HEK293 (cell line): ENCODE data around the gene ZNF214.

Source experiments
- CTCF ChIP-seq: fragments of 450-650 bp; formaldehyde crosslinking; IDR thresholded peaks from 2 replicates; pipeline ENCODE4 v1.5.1; 2016; ENCODE audit warnings: missing biosample characterization, missing genetic modification characterization
- KLF9 ChIP-seq: fragments of 450-650 bp; formaldehyde crosslinking; IDR thresholded peaks from 2 replicates; pipeline ENCODE4 v1.5.1; 2016; ENCODE audit warnings: missing biosample characterization, missing genetic modification characterization, low read depth
- REST ChIP-seq: fragments of 450-650 bp; formaldehyde crosslinking; IDR thresholded peaks from 2 replicates; pipeline ENCODE4 v1.5.1; 2016; ENCODE audit warnings: missing biosample characterization, missing genetic modification characterization
- ZBTB49 ChIP-seq: fragments of 450-650 bp; formaldehyde crosslinking; IDR thresholded peaks from 2 replicates; pipeline ENCODE4 v1.5.1; 2016; ENCODE audit warnings: missing biosample characterization, missing genetic modification characterization, low read depth
- ZNF311 ChIP-seq: fragments of 450-650 bp; formaldehyde crosslinking; IDR thresholded peaks from 2 replicates; pipeline ENCODE4 v1.5.1; 2017; ENCODE audit warnings: missing biosample characterization, missing genetic modification characterization, borderline replicate concordance
- ZNF350 ChIP-seq: fragments of 450-650 bp; formaldehyde crosslinking; IDR thresholded peaks from 2 replicates; pipeline ENCODE4 v1.5.0; 2017; ENCODE audit warnings: missing biosample characterization, mild to moderate bottlenecking, missing genetic modification characterization
- ZNF391 ChIP-seq: fragments of 450-650 bp; formaldehyde crosslinking; IDR thresholded peaks from 2 replicates; pipeline ENCODE4 v1.5.1; 2016; ENCODE audit warnings: low read depth, missing biosample characterization, missing genetic modification characterization, borderline replicate concordance
- ZSCAN18 ChIP-seq: fragments of 450-650 bp; formaldehyde crosslinking; IDR thresholded peaks from 2 replicates; pipeline ENCODE4 v1.5.1; 2016; ENCODE audit warnings: missing biosample characterization, missing genetic modification characterization

- TF ChIP-seq ZSCAN18 (tag by site-specific recombination): no peak
- no peak for TF ChIP-seq CTCF (tag by site-specific recombination)
- no peak for TF ChIP-seq ZNF350 (tag by site-specific recombination)
- TF ChIP-seq ZBTB49: no peak
- no peak for TF ChIP-seq ZNF311 (tag by site-specific recombination)
- TF ChIP-seq ZNF391: no peak
- no peak for TF ChIP-seq KLF9 (tag by site-specific recombination)
- no peak for TF ChIP-seq REST (tag by site-specific recombination)
Measured at GRCh38 chr11:7050191-7050590, 30.0 kb upstream of the ZNF214 start.
